Lung microvascular endothelial cell (primary cell): Measurements from ENCODE around the gene MYOC. TPM values are rescaled to one million over a fixed set of nuclear protein-coding genes. Genes with fewer than 3 reads are reported as not detected.
"Not testable (repeated sequence)": the region's sequence is repeated elsewhere in the genome, so short reads cannot be mapped to it uniquely, and the experiment has no call there.

Experiments used
- DNase-seq, 2 donors: peaks; one replicate each; pipeline versions ENCODE4 v3.0.0 to v3.0.0-alpha.2; 2010; ENCODE audit warnings: low read depth in 2 of 2
- total RNA-seq: library from RNA; depleted of rRNA; stranded (reverse); fragments of >200 nt; gene quantifications from 2 replicates; pipeline ENCODE4 v1.2.1, GENCODE V29; 2014

Gene MYOC
- total RNA-seq, 1 donor from 2014 or later: not detected

- DNase-seq: no peak
These were observed 1.3 kb upstream of the MYOC start for GRCh38 chr1:171653796-171654195.

- no peak for DNase-seq
These were observed 6.3 kb downstream of the MYOC start for GRCh38 chr1:171646249-171646560.

DNA sequence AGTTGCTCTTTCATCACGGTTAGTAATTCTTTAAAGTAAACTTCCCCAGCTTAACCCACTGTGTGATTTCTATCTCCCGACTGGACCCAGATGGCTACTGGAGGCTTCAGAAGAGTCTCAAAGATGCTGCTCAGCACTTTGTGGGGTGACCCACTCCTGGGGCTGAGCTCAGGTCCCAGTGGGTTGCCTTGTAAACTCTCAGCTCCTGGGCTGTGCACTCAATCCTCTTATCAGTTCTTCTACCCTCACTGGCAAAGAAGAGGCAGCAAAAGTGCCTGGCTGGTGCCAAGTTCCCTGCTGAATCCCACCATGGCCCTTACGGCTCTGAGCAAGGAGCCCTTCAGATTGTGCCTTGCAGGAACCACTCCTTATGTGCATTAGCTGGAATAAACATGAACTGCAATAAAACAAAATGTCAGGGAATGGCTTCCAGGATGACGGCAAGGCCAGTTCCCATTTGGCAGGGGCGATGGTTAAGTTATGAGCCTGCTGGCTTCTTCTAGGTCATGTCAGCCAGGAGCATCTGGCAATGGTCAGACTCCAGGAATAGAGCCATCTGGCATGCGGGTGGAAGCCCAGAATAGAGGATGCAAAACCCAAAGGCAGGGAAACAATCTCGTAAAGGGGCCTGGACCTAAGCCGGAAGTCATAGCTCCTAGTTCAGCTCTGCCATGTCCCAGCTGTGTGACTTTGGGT is 6.8 kb downstream of the MYOC start:
- DNase-seq: no peak

- DNase-seq: peak; percentile 87 to 88
These were observed 7.5 kb downstream of the MYOC start for GRCh38 chr1:171644805-171645483.

- DNase-seq: no peak
These were observed 9.3 kb downstream of the MYOC start for GRCh38 chr1:171643156-171643555.

DNA sequence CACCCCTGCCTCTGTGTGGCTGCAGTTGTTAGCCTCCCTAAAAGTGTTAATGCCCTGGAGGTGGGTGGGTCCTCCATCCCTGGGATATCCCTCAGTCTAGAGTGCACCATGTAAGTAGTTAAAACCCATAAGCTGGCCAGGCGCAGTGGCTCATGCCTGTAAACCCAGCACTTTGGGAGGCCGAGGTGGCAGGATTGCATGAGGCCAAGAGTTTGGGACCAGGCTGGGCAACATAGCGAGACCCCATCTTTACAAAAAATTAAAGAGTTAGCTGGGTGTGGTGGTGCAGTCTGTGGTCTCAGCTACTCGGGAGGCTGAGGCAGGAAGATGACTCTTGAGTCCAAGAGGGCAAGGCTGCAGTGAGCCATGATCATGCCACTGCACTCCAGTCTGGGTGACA is 10.3 kb downstream of the MYOC start:
- no peak for DNase-seq

GRCh38 chr1:171641076-171641864 is 11.2 kb downstream of the MYOC start:
- DNase-seq: no peak

- DNase-seq: no peak
These were observed 12.3 kb downstream of the MYOC start for GRCh38 chr1:171640225-171640624.

GRCh38 chr1:171637928-171638576 is 14.4 kb downstream of the MYOC start:
- peak in 1 of 2 donors; percentile 23 for DNase-seq

- peak in 1 of 2 donors; percentile 8 for DNase-seq
These were observed 16.3 kb downstream of the MYOC start for GRCh38 chr1:171636141-171636540.

DNA sequence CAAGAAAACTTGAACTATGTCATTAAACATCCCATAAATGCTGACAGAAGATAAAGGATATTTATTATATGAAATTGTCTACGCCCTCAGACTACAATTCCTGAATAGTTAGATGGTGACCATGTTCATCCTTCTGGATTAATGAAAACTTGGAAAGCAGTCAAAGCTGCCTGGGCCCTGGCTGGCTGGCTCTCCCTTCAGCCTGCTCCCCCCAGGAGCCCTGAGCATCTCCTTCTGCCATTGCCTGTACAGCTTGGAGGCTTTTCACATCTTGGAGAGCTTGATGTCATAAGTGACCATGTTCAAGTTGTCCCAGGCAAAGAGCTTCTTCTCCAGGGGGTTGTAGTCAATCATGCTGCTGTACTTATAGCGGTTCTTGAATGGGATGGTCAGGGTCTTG is 16.8 kb downstream of the MYOC start:
- DNase-seq: no peak

DNA sequence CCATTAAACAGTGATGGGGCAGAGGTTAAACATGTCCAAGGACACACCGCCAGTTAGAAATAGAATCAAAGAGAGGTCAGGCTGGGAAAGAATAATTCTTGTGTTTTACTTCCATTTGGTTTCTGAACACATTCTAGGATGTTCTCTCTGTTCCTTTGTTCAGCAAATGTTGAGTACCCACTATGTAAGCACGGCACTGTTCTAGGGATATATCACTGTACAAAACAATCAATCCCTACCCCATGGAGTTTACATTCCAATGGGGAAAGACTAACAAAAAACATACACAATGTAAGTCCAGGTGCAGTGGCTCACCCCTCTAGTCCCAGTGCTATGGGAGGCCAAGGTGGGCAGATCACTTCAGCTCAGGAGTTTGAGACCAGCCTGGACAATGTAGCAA is 24.3 kb downstream of the MYOC start:
- DNase-seq: no peak

DNA sequence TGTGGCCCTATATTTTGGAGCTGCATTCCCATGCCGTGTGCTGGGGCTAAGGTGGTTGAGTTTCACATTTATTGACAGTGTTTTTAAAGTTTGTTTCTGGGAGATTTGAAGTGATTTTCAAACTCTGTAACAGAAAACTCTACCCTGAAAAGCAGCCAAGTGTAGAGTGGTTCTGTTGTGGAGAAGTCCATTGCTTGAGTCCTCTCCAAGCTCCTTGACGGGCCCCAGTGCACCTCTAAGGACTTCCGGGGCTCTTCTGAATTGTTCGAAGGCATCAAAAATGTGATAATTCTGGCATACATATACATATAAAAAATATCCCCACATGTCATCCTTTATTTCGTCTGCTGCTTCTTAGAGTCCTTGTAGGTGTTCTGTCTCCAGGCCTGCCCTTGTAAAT is 25.5 kb downstream of the MYOC start:
- no peak for DNase-seq

DNA sequence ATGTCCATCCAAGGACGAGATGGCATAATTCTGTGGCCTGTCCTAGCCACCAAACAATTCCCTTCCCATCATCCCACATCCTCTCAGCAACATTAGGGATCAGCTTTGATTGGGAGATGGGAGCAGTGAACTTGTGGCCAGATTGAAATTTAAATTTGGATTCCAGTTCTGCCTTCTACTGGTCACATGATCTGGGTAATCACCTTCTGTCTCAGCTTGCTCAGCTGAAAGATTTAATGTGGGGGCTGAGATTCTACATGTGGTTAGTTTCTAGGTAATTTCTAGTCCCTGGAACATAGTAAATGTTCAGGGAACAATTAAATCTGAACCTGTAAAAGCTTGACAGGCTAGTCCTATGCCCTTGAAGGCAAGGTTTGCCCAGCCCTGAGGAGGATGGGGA is 27.3 kb downstream of the MYOC start:
- DNase-seq: no peak

DNA sequence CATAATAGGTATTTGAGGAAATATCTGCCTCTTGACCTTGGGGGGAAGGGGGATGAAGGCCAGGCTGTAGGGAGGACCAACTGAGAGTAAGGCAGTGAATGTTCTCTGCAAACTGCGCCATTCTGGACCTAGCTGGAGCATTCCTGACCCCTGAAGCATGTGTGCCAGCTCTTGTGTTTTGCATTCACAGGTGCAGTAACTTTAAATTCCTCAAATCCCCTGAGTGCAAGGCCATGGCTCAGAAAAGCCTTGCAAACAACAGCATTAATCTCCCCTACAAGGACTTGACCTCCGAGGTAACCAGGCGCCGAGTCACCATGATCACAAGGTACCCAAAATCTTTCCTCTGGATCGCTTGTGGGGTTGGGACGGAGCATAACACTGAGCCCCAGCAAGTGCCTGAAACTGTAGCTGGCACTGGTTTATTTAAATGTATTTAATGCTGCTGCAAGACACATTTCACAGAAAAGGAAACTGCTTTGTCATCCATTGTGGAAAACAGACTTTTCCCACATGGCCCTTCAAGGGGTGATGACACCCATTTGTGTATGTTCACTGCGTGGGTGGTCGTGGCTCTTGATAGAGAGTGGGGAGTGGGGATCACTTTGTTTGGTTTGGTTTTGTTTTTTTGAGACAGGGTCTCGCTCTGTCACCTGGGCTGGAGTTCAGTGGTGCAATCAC is 28.7 kb downstream of the MYOC start:
- DNase-seq: no peak

DNA sequence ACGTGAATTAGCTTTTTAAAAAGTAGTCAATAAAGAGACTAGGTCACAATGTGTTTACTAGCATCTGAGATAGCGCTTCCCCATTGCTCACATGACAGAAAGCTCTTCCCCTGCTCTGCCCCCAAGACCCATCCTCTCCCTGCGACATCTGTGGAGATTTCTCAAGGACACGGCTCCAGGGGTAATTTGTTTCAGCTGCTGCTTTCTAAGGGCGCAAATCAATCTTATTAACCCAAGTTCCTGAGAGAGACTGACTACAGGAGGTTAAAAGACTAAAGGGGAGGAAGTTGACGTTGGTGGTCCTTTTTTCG is 30.4 kb downstream of the MYOC start, which contains the start of gene MYOCOS:
Gene MYOCOS (plus strand): TSS at position 92 of the 311 bp plus-strand sequence. CDS start 1,641 bp downstream, outside the sequence.
- no peak for DNase-seq

DNA sequence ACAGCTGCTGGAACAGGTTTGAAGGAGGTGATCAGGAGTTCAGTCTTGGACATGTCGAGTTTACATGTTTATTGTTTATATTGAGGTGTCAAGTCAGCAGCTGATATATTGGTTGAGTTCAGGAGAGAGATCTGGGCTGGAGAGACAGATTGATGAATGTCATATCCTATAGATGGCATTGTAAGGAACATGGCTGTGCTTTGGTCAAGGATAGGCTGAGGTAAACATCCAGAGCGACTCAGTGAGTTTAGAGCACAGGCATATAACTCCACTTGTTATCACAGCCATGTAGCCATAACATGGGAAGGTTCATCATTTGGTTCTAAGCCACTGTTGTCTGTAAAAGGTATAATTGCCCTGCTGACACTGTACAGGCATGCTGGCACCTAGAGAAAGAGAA is 35.9 kb downstream of the MYOC start:
- DNase-seq: no peak

GRCh38 chr1:171615122-171615906 is 37.2 kb downstream of the MYOC start:
- DNase-seq: not testable (repeated sequence)

- DNase-seq: no peak
These were observed 39.2 kb downstream of the MYOC start for GRCh38 chr1:171613282-171613681.

GRCh38 chr1:171611306-171611705 is 41.2 kb downstream of the MYOC start:
- DNase-seq: no peak

GRCh38 chr1:171610385-171610784 is 42.1 kb downstream of the MYOC start:
- peak in 1 of 2 donors; percentile 31 for DNase-seq
